ENCODE data around the gene MAN1B1.

Gene MAN1B1

GRCh38 chr9:137152844-137153405, 66.1 kb downstream of the MAN1B1 start:
- H3K36me3 Mint-ChIP-seq (ENCODE audit: low read depth) = no peaks in the 10 kb centered on the region
- no peak overlapping the region for H3K27ac Mint-ChIP-seq
- H3K27me3 Mint-ChIP-seq (ENCODE audit: low read depth) = peaks cover 13% of the 10 kb centered on the region
- H3K9me3 Mint-ChIP-seq = no peaks in the 10 kb centered on the region
- no peak overlapping the region for H3K4me3 Mint-ChIP-seq
- H3K4me1 Mint-ChIP-seq (ENCODE audit: low read depth) = peaks cover 14% of the 10 kb centered on the region

- H3K4me3 Mint-ChIP-seq = peak overlapping the region; percentile 63
- H3K36me3 Mint-ChIP-seq (ENCODE audit: low read depth) = no peaks in the 10 kb centered on the region
- H3K27me3 Mint-ChIP-seq (ENCODE audit: low read depth) = peaks cover 31% of the 10 kb centered on the region
- peaks cover 11% of the 10 kb centered on the region for H3K4me1 Mint-ChIP-seq (ENCODE audit: low read depth)
- no peak overlapping the region for H3K27ac Mint-ChIP-seq
- no peaks in the 10 kb centered on the region for H3K9me3 Mint-ChIP-seq
These were observed 70.0 kb downstream of the MAN1B1 start for GRCh38 chr9:137156567-137157375.

- no peaks in the 10 kb centered on the region for H3K36me3 Mint-ChIP-seq (ENCODE audit: low read depth)
- H3K27ac Mint-ChIP-seq = peak overlapping the region; percentile 5
- H3K27me3 Mint-ChIP-seq (ENCODE audit: low read depth) = peaks cover 31% of the 10 kb centered on the region
- peaks cover 11% of the 10 kb centered on the region for H3K4me1 Mint-ChIP-seq (ENCODE audit: low read depth)
- no peaks in the 10 kb centered on the region for H3K9me3 Mint-ChIP-seq
- H3K4me3 Mint-ChIP-seq = no peak overlapping the region
These were observed 71.0 kb downstream of the MAN1B1 start for GRCh38 chr9:137157618-137158415.

- Mint-ChIP-seq H3K4me1 (ENCODE audit: low read depth) (peaks cover 11% of the 10 kb centered on the region), H3K9me3 (no peaks in the 10 kb centered on the region), H3K27ac (no peak overlapping the region), H3K36me3 (ENCODE audit: low read depth) (no peaks in the 10 kb centered on the region), H3K27me3 (ENCODE audit: low read depth) (peaks cover 31% of the 10 kb centered on the region), H3K4me3 (no peak overlapping the region)
These were observed 71.8 kb downstream of the MAN1B1 start for GRCh38 chr9:137158625-137159024.

Measured in T-helper 1 cell treated with Interleukin-12 subunit alpha and Interleukin-12 subunit beta and Interleukin-4 antibody, amounts not matched to agents 30 μg/mL and 1 μg/mL, for 36 hours (primary cell).